HAP-1 (cell line): ENCODE results near the gene HAUS3.

Experiments
- DNase-seq, 2 experiments: peaks; one replicate each; pipeline ENCODE4 v3.0.0-alpha.2; 2016 to 2020; ENCODE audit warnings: low spot score in 2 of 2
- H3K27me3 ChIP-seq: fragments of 250-450 bp; sonication (Bioruptor Pico); 2 replicates; pipeline ENCODE4 v1.5.1; 2020; ENCODE audit warnings: low read depth, mild to moderate bottlenecking, moderate library complexity
- H3K36me3 ChIP-seq: fragments of 250-450 bp; sonication (Bioruptor Pico); replicated peaks from 2 replicates; pipeline ENCODE4 v1.5.1; 2020; ENCODE audit warnings: mild to moderate bottlenecking
- H3K4me1 ChIP-seq: fragments of 250-450 bp; sonication (Bioruptor Pico); 2 replicates; pipeline ENCODE4 v1.5.1; 2020; ENCODE audit warnings: mild to moderate bottlenecking
- H3K4me3 ChIP-seq: fragments of 250-450 bp; sonication (Bioruptor Pico); 2 replicates; pipeline ENCODE4 v1.5.1; 2020; ENCODE audit warnings: mild to moderate bottlenecking, moderate library complexity
- H3K9me3 ChIP-seq: fragments of 250-450 bp; sonication (Bioruptor Pico); 2 replicates; pipeline ENCODE4 v1.5.1; 2020; ENCODE audit warnings: mild to moderate bottlenecking, moderate library complexity
- in situ Hi-C: fragments of 300-500 bp; cut with MboI; formaldehyde crosslinking; loops from 3 replicates; pipeline ENCODE4 v1.14.3; 2020; ENCODE audit warnings: low sequenced_read_pairs, inconsistent platforms, mixed read lengths

Gene HAUS3

GRCh38 chr4:2262145-2262943 lies 20.4 kb upstream of the HAUS3 start:
- Histone ChIP-seq H3K36me3 (no peaks in the 10 kb centered on the region), H3K27me3 (no peaks in the 10 kb centered on the region), H3K9me3 (no peaks in the 10 kb centered on the region), H3K4me3 (peak overlapping the region; percentile 46), H3K4me1 (no peaks in the 10 kb centered on the region)
- in situ Hi-C loops, result no loop called here
- peak; percentile 98 to 99 for DNase-seq

GRCh38 chr4:2261853-2262144 lies 19.9 kb upstream of the HAUS3 start, which contains the start of gene MXD4:
Gene MXD4, minus strand, starts transcription at chr4:2262109. Its CDS starts 129 bp downstream, at chr4:2261980.
- H3K4me3 ChIP-seq, result peak within 1 kb of the TSS; percentile 51
- no peaks in the 10 kb centered on the region for H3K36me3 ChIP-seq
- no peaks in the 10 kb centered on the region for H3K9me3 ChIP-seq
- in situ Hi-C loops, result no loop called here
- no peak for DNase-seq
- H3K4me1 ChIP-seq, result no peaks in the 10 kb centered on the region
- no peaks in the 10 kb centered on the region for H3K27me3 ChIP-seq

- no peaks in the 10 kb centered on the region for H3K4me1 ChIP-seq
- no peaks in the 10 kb centered on the region for H3K27me3 ChIP-seq
- H3K9me3 ChIP-seq, result no peaks in the 10 kb centered on the region
- in situ Hi-C loops, result no loop called here
- peak in 1 of 2 experiments; percentile 62 for DNase-seq
- peak overlapping the region; percentile 51 for H3K4me3 ChIP-seq
- no peaks in the 10 kb centered on the region for H3K36me3 ChIP-seq
Observed at GRCh38 chr4:2261110-2261852, 19.4 kb upstream of the HAUS3 start.

- in situ Hi-C loops, result no loop called here
- Histone ChIP-seq H3K9me3 (no peaks in the 10 kb centered on the region), H3K4me1 (no peaks in the 10 kb centered on the region)
Observed at GRCh38 chr4:2260344-2261109, 18.6 kb upstream of the HAUS3 start.

GRCh38 chr4:2259541-2260343 lies 17.8 kb upstream of the HAUS3 start:
- DNase-seq, result peak in 1 of 2 experiments; percentile 3
- Histone ChIP-seq H3K36me3 (no peaks in the 10 kb centered on the region), H3K4me1 (no peaks in the 10 kb centered on the region), H3K9me3 (no peaks in the 10 kb centered on the region), H3K4me3 (no peak overlapping the region), H3K27me3 (no peaks in the 10 kb centered on the region)
- in situ Hi-C loops, result no loop called here

More at GRCh38 chr4:2260344-2261109, 18.6 kb upstream of the HAUS3 start:
- H3K27me3 ChIP-seq, result no peaks in the 10 kb centered on the region
- peak in 1 of 2 experiments; percentile 8 for DNase-seq
- peak overlapping the region; percentile 51 for H3K4me3 ChIP-seq
- H3K36me3 ChIP-seq, result no peaks in the 10 kb centered on the region

- no peaks in the 10 kb centered on the region for H3K36me3 ChIP-seq
- H3K27me3 ChIP-seq, result no peaks in the 10 kb centered on the region
- no peak overlapping the region for H3K4me3 ChIP-seq
- DNase-seq, result peak in 1 of 2 experiments; percentile 7
- H3K4me1 ChIP-seq, result no peaks in the 10 kb centered on the region
- no peaks in the 10 kb centered on the region for H3K9me3 ChIP-seq
- in situ Hi-C loops, result no loop called here
Observed at GRCh38 chr4:2259036-2259540, 17.2 kb upstream of the HAUS3 start.

GRCh38 chr4:2258091-2259035 lies 16.4 kb upstream of the HAUS3 start:
- Histone ChIP-seq H3K36me3 (no peaks in the 10 kb centered on the region), H3K27me3 (no peaks in the 10 kb centered on the region), H3K4me1 (no peaks in the 10 kb centered on the region), H3K9me3 (no peaks in the 10 kb centered on the region), H3K4me3 (no peak overlapping the region)
- DNase-seq, result peak in 1 of 2 experiments; percentile 6
- in situ Hi-C loops, result no loop called here

- in situ Hi-C loops, result no loop called here
- Histone ChIP-seq H3K9me3 (no peaks in the 10 kb centered on the region), H3K27me3 (no peaks in the 10 kb centered on the region), H3K4me1 (no peaks in the 10 kb centered on the region), H3K4me3 (no peak overlapping the region), H3K36me3 (no peaks in the 10 kb centered on the region)
- DNase-seq, result peak in 1 of 2 experiments; percentile 6
Observed at GRCh38 chr4:2257361-2258081, 15.6 kb upstream of the HAUS3 start.

- H3K9me3 ChIP-seq, result no peaks in the 10 kb centered on the region
- H3K27me3 ChIP-seq, result no peaks in the 10 kb centered on the region
- H3K36me3 ChIP-seq, result no peaks in the 10 kb centered on the region
- H3K4me1 ChIP-seq, result no peaks in the 10 kb centered on the region
- H3K4me3 ChIP-seq, result no peak overlapping the region
- in situ Hi-C loops, result no loop called here
- DNase-seq, result peak in 1 of 2 experiments; percentile 7
Observed at GRCh38 chr4:2256781-2257191, 14.9 kb upstream of the HAUS3 start.

GRCh38 chr4:2256156-2256731 lies 14.3 kb upstream of the HAUS3 start:
- no peaks in the 10 kb centered on the region for H3K9me3 ChIP-seq
- in situ Hi-C loops, result no loop called here
- no peaks in the 10 kb centered on the region for H3K36me3 ChIP-seq
- no peaks in the 10 kb centered on the region for H3K27me3 ChIP-seq
- H3K4me1 ChIP-seq, result no peaks in the 10 kb centered on the region
- peak in 1 of 2 experiments; percentile 5 for DNase-seq
- H3K4me3 ChIP-seq, result no peak overlapping the region

- DNase-seq, result no peak
- no peak overlapping the region for H3K4me3 ChIP-seq
- no peaks in the 10 kb centered on the region for H3K9me3 ChIP-seq
- in situ Hi-C loops, result no loop called here
- H3K27me3 ChIP-seq, result no peaks in the 10 kb centered on the region
- no peaks in the 10 kb centered on the region for H3K4me1 ChIP-seq
- no peaks in the 10 kb centered on the region for H3K36me3 ChIP-seq
Observed at GRCh38 chr4:2255501-2256155, 13.7 kb upstream of the HAUS3 start.
